Measurements from ENCODE around the gene PGA5. TPM values are rescaled to one million over a fixed set of nuclear protein-coding genes. Genes with fewer than 3 reads are reported as not detected.

The PGA5 gene
- total RNA-seq, 1 donor from 2014 or later = 2.9 TPM

GRCh38 chr11:61281581-61282250 is 40.7 kb downstream of the PGA5 start:
- Mint-ChIP-seq H3K4me3 (no peak overlapping the region), H3K4me1 (ENCODE audit: unreplicated experiment) (peaks cover 8% of the 10 kb centered on the region), H3K9me3 (no peaks in the 10 kb centered on the region), H3K27ac (no peak overlapping the region), H3K36me3 (peaks cover 20% of the 10 kb centered on the region), H3K27me3 (no peaks in the 10 kb centered on the region)
- DNase-seq (ENCODE audit: extremely low spot score, unreplicated experiment) = no peak
- TF ChIP-seq, protein P1, sequence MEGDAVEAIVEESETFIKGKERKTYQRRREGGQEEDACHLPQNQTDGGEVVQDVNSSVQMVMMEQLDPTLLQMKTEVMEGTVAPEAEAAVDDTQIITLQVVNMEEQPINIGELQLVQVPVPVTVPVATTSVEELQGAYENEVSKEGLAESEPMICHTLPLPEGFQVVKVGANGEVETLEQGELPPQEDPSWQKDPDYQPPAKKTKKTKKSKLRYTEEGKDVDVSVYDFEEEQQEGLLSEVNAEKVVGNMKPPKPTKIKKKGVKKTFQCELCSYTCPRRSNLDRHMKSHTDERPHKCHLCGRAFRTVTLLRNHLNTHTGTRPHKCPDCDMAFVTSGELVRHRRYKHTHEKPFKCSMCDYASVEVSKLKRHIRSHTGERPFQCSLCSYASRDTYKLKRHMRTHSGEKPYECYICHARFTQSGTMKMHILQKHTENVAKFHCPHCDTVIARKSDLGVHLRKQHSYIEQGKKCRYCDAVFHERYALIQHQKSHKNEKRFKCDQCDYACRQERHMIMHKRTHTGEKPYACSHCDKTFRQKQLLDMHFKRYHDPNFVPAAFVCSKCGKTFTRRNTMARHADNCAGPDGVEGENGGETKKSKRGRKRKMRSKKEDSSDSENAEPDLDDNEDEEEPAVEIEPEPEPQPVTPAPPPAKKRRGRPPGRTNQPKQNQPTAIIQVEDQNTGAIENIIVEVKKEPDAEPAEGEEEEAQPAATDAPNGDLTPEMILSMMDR (conservative IDR thresholded peaks at IDR 0.05) = no peak

DNA sequence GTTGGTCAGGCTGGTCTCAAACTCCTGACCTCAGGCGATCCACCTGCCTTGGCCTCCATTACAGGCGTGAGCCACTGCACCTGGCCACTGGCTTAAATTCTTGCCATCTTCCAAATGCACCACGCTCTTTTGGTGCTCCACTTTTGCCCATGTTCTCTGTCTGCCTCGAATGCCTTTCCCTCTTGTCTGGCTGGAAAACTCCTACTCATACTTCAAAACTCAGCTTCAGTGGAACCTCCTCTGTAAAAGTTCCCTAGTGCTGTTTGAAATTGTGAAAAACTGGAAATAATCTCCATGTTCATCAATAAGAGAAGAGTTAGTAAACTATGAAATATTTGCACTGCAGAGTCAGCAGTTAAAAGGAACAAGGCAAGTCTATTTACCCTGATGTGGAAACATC is 42.6 kb downstream of the PGA5 start:
- Mint-ChIP-seq H3K9me3 (no peaks in the 10 kb centered on the region), H3K4me3 (no peak overlapping the region), H3K4me1 (ENCODE audit: unreplicated experiment) (no peaks in the 10 kb centered on the region), H3K27ac (no peak overlapping the region), H3K36me3 (peaks cover 24% of the 10 kb centered on the region), H3K27me3 (no peaks in the 10 kb centered on the region)
- no peak for DNase-seq (ENCODE audit: extremely low spot score, unreplicated experiment)
- TF ChIP-seq, protein P1 (conservative IDR thresholded peaks at IDR 0.05) = no peak

GRCh38 chr11:61287338-61287977 is 46.5 kb downstream of the PGA5 start:
- H3K27ac Mint-ChIP-seq = no peak overlapping the region
- TF ChIP-seq, protein P1 (conservative IDR thresholded peaks at IDR 0.05) = no peak
- peaks cover 21% of the 10 kb centered on the region for H3K36me3 Mint-ChIP-seq
- H3K9me3 Mint-ChIP-seq = no peaks in the 10 kb centered on the region
- no peak overlapping the region for H3K4me3 Mint-ChIP-seq
- no peaks in the 10 kb centered on the region for H3K4me1 Mint-ChIP-seq (ENCODE audit: unreplicated experiment)
- peaks cover 3% of the 10 kb centered on the region for H3K27me3 Mint-ChIP-seq
- no peak for DNase-seq (ENCODE audit: extremely low spot score, unreplicated experiment)

DNA sequence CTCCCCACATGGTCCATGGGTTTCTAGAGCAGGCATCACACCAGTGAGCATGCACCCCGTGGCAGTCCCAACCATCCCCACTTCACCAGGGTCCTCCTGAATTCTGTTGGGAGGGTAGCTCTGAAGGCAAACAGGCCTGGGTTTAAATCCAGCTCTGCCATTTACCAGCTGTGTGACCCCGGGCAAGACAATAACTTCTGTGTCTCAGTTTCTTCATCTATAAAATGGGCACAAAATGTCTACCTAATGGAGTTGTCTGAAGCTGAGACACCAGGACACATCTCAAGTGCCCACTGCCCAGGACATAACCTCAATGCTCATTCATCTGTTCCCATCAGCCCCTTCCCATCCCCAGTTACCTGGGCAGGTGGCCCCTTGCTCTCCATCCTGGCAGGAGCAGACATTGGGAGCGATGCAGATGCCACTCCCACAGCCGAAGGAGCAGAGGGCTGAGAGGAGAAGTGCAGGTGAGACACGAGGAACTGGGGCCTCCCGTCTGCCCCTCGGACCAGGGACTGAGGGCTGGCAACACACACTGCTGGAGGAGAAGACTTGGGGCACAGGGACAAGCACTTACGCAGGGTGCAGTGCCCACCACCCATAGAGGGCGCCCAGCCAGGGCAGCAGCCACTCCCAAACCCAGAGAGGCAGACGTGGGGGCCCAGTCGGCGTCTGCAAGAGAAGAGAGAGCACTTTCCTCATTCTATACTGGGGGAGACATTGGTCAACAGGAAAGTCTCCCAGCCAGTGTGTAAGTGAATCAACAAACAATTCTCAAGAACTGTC is 50.1 kb downstream of the PGA5 start:
- Mint-ChIP-seq H3K4me3 (no peak overlapping the region), H3K9me3 (no peaks in the 10 kb centered on the region), H3K27me3 (peaks cover 16% of the 10 kb centered on the region), H3K4me1 (ENCODE audit: unreplicated experiment) (peaks cover 10% of the 10 kb centered on the region), H3K27ac (no peak overlapping the region), H3K36me3 (peaks cover 5% of the 10 kb centered on the region)
- DNase-seq (ENCODE audit: extremely low spot score, unreplicated experiment) = no peak
- TF ChIP-seq, protein P1 (conservative IDR thresholded peaks at IDR 0.05) = no peak

DNA sequence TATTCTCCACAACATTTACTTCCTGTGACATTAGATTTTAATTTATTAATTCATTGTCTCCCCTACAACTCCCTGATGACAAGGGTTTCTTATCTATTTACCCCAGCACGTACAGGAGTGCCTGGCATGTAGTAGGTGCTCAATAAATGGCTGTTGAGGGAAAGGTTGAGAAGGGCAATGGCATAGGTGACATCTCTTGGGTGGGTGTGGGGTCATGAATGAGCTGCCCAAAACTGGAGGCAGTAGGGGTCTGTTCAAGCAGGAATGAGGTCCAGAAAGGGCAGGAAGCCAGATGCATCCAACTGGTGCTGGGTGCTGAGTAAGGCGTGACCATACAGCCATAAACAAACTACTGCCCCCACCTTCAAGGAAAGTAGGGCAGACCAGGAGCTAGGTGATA is 51.4 kb downstream of the PGA5 start:
- H3K36me3 Mint-ChIP-seq = peaks cover 8% of the 10 kb centered on the region
- H3K4me3 Mint-ChIP-seq = peak overlapping the region; percentile 74
- DNase-seq (ENCODE audit: extremely low spot score, unreplicated experiment) = no peak
- H3K9me3 Mint-ChIP-seq = no peaks in the 10 kb centered on the region
- H3K27ac Mint-ChIP-seq = no peak overlapping the region
- TF ChIP-seq, protein P1 (conservative IDR thresholded peaks at IDR 0.05) = no peak
- H3K27me3 Mint-ChIP-seq = peaks cover 17% of the 10 kb centered on the region
- peaks cover 15% of the 10 kb centered on the region for H3K4me1 Mint-ChIP-seq (ENCODE audit: unreplicated experiment)
